ENCODE measurements around the gene SHISA7.

The SHISA7 gene

DNA sequence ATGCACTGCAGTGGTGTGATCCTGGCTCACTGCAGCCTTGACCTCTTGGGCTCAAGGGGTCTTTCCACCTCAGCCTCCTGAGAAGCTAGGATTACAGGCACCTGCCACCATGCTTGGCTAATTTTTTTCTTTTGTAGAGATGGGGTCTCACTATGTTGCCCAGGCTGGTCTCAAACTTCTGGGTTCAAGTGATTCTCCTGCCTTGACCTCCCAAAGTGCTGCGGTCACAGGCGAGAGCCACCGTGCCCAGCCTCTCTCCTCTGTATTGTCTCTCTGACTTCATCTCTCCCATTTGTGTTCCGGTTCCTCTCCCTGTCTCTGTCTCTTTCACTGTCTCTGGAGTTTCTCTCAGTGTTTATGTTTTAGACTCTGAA, 23.1 kb upstream of the SHISA7 start:
- H3K4me3 ChIP-seq (ENCODE audit: low read depth, low read length) = no peak overlapping the region
- DNase-seq (ENCODE audit: low read depth) = no peak
- TF ChIP-seq, protein P1, sequence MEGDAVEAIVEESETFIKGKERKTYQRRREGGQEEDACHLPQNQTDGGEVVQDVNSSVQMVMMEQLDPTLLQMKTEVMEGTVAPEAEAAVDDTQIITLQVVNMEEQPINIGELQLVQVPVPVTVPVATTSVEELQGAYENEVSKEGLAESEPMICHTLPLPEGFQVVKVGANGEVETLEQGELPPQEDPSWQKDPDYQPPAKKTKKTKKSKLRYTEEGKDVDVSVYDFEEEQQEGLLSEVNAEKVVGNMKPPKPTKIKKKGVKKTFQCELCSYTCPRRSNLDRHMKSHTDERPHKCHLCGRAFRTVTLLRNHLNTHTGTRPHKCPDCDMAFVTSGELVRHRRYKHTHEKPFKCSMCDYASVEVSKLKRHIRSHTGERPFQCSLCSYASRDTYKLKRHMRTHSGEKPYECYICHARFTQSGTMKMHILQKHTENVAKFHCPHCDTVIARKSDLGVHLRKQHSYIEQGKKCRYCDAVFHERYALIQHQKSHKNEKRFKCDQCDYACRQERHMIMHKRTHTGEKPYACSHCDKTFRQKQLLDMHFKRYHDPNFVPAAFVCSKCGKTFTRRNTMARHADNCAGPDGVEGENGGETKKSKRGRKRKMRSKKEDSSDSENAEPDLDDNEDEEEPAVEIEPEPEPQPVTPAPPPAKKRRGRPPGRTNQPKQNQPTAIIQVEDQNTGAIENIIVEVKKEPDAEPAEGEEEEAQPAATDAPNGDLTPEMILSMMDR (conservative IDR thresholded peaks at IDR 0.05; ENCODE audit: low read depth, low read length) = no peak

DNA sequence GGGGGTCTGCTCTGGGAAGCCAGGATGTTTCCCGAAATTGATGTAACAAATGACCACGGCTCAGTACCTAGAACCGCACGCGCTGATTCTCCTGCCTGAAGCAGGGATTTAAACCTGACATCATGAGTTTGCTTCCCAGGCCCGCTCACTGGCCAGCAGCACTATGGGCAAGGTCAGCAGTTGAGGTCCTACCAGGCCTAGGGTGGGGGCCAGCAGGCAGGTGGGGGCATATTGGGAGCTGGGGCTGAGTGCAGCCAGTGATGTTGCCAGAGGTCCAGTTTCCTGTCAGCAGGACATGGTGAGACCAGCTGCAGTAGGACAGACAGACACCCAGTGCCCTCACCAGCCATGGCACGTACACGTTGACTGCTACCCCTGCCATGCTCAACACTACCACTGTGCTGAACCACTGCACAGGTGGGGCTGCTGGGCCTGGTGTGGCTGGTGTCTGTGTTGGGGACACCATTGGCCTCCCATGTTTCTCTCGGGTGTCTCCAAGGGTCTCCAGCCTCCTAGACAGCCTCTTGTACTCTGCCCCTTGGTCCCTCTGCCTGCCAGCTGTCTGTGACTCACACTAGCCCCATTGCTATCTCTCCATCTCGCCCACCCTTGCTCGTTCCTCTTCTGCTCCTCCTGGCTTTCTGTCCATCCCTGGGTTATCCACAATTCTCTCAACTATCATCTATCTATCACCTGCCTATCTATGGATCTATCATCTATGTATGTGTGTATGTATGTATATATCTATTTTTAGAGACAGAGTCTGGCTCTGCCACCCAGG, 22.6 kb upstream of the SHISA7 start:
- no peak for DNase-seq (ENCODE audit: low read depth)
- TF ChIP-seq, protein P1 (conservative IDR thresholded peaks at IDR 0.05; ENCODE audit: low read depth, low read length) = no peak
- no peak overlapping the region for H3K4me3 ChIP-seq (ENCODE audit: low read depth, low read length)

DNA sequence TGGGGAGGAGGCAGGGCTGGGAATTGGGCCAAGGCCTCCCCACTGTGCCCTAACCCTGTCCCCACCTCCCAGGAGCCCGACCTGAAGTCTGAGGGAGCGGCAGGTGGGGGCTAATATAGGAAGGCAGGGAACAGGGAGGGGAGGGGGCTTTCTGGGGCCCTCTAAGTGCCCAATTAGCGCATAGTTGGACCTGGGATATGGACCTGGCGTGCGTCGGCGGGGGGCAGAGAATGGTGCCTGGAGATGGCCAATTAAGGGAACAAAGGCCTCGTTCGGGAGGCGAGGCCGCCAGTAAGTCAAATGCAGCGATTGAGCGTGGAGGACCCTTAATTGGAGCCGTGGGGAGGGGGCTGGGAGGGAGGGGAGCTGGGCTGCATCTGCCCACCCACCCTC, 21.6 kb upstream of the SHISA7 start, which contains the start of gene C19orf85:
Gene C19orf85 (minus strand): TSS at position 90 of the 393 bp plus-strand sequence. CDS start 197 bp downstream, outside the sequence.
- TF ChIP-seq, protein P1 (conservative IDR thresholded peaks at IDR 0.05; ENCODE audit: low read depth, low read length) = no peak
- DNase-seq (ENCODE audit: low read depth) = no peak
- H3K4me3 ChIP-seq (ENCODE audit: low read depth, low read length) = no peak within 1 kb of the TSS

DNA sequence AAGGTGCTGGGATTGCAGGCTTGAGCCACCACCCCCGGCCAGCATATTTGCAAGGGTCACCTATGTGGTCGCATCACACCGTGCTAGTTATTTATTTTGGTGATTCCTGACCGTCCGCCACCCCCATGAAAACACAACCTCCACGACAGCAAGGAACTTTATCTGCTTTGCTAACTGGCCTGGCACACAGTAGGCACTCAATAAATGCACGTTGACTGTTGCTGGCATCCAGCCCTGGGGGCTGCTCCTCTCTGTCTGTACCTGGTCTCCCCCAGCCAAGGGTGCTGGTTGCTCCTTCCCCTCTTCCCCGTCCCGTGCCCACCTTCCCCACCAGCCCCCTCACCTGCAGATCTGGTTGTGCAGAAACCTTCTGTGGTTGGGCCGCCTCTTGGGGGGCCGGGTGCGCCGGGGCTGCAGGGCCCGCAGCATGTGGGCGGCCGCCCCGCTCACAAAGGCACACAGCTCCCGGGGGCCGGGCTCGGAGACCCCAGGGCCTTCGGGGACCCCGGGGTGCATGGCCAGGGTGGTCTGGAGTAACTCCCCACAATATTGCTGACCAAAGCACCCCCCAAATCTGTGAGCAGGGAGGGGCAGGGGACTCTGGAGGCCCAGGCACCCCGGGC, 21.1 kb upstream of the SHISA7 start:
- TF ChIP-seq, protein P1 (conservative IDR thresholded peaks at IDR 0.05; ENCODE audit: low read depth, low read length) = no peak
- H3K4me3 ChIP-seq (ENCODE audit: low read depth, low read length) = no peak overlapping the region
- DNase-seq (ENCODE audit: low read depth) = no peak

DNA sequence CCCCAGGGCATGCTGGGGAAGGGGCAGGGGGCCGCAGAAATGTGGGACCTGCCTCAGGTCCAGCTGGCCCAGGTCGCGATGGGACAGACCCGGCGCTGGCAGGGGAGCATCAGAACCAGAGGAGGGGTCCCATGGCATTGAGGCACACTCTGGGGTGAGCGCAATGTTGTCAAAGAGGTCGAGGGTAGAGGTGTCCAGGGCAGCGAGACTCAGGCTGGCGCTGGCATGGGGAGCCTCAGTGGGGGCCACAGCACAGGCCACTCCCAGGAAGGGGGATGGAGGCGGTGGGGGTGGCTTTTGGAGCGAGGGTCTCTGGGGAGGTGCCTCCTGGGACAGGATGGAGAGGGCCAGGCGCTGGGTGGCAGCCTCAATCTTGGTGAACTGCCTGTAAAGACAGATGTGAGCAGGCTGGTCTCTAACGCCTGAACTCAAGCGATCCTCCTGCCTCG, 20.5 kb upstream of the SHISA7 start:
- no peak for DNase-seq (ENCODE audit: low read depth)
- H3K4me3 ChIP-seq (ENCODE audit: low read depth, low read length) = no peak overlapping the region
- TF ChIP-seq, protein P1 (conservative IDR thresholded peaks at IDR 0.05; ENCODE audit: low read depth, low read length) = no peak

DNA sequence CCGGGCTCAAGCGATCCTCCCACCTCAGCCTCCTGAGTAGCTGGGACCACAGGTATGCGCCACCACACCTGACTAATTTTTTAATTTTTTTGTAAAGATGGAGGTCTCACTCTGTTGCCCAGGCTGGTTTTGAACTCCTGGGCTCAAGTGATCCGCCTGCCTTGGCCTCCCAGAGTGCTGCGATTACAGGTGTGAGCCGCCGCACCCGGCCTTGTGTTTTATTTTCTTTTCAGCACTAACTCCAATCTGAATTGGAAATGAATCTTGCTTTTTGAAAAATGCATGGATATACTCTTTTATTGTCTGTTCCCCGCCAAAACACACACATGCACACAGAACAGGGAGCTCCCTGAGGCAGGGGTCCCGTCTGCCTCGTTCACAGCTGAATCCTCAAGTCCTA, 19.6 kb upstream of the SHISA7 start:
- TF ChIP-seq, protein P1 (conservative IDR thresholded peaks at IDR 0.05; ENCODE audit: low read depth, low read length) = no peak
- no peak overlapping the region for H3K4me3 ChIP-seq (ENCODE audit: low read depth, low read length)
- DNase-seq (ENCODE audit: low read depth) = no peak

Measured in choroid plexus epithelial cell (primary cell).